ENCODE data around the gene TICRR. TPM values are rescaled to one million over a fixed set of nuclear protein-coding genes. Genes with fewer than 3 reads are reported as not detected.

The TICRR gene
- total and polyA plus RNA-seq, 2 of the 8 experiments (the other 6 are each of a cell fraction or from before 2014, with no cell fraction given), result 13.1 to 34.8 TPM

GRCh38 chr15:89656116-89656815 is 81.0 kb downstream of the TICRR start:
- H3K9ac ChIP-seq (replicated peaks in 1 of 4; ENCODE audit: extremely low read depth in 1 of 4, low read depth in 3 of 4, low read length in 3 of 4), result no peak overlapping the region
- H3K14ac ChIP-seq (ENCODE audit: insufficient read length), result no peak overlapping the region
- H4K5ac ChIP-seq (ENCODE audit: insufficient read length, low read depth, low read length), result no peak overlapping the region
- ChIA-PET POLR2A (ENCODE audit: partially characterized antibody) (interaction anchor here (1.3 kb wide), 1 partner anchor 9 kb away, joined by 4 read pairs; no protein-coding TSS in a partner anchor), CTCF (ENCODE audit: partially characterized antibody) (interaction anchor here (1.1 to 4.4 kb wide), 4 partner anchors 9 to 18 kb away, joined by 3 to 34 read pairs (median 12); no protein-coding TSS in a partner anchor)
- H2BK120ac ChIP-seq (replicated peaks; ENCODE audit: low read depth, low read length), result no peak overlapping the region
- peaks cover 5% of the 10 kb centered on the region; the same call in 1 of the 2 replicates for H3K23me2 ChIP-seq (ENCODE audit: low read depth, low read length)
- no peak overlapping the region for H3K27ac ChIP-seq (ENCODE audit: low read depth, low read length)
- H3K79me1 ChIP-seq (ENCODE audit: low read depth, low read length), result peaks cover 8% of the 10 kb centered on the region; the same call in 1 of the 2 replicates
- H3K18ac ChIP-seq (ENCODE audit: extremely low read depth, low read length), result no peak overlapping the region
- H3K4me3 ChIP-seq (ENCODE audit: extremely low read depth in 1 of 4, insufficient read depth in 2 of 4, low read depth in 3 of 4, low read length in 4 of 4), result peak overlapping the region in 1 of 4 experiments; percentile 92; a peak in 2 of 8 replicates
- no peak overlapping the region for H3K4ac ChIP-seq (replicated peaks; ENCODE audit: insufficient read length, low read depth, low read length)
- H3K36me3 ChIP-seq (ENCODE audit: control insufficient read depth in 2 of 4, insufficient read depth in 4 of 4, low read length in 3 of 4), result no peaks in the 10 kb centered on the region
- H4K91ac ChIP-seq (replicated peaks; ENCODE audit: insufficient read length, low read length), result no peak overlapping the region
- peaks cover 0 to 8% of the 10 kb centered on the region in 2 experiments; a peak in 2 of 4 replicates for H3K79me2 ChIP-seq (ENCODE audit: control insufficient read depth in 1 of 2, insufficient read depth in 2 of 2, low read length in 2 of 2)
- no peak overlapping the region for H4K8ac ChIP-seq (ENCODE audit: extremely low read depth, insufficient read depth, low read length)
- H3K56ac ChIP-seq (replicated peaks; ENCODE audit: insufficient read length, low read depth, low read length), result no peak overlapping the region
- H2BK15ac ChIP-seq (ENCODE audit: low read length), result no peak overlapping the region
- 0 out of 2 replicates have a peak overlapping the region, but pooled peaks have one; percentile 5 for H2AFZ ChIP-seq (ENCODE audit: low read length)
- H3K27me3 ChIP-seq (replicated peaks in 1 of 4; ENCODE audit: control insufficient read depth in 3 of 4, extremely low read depth in 1 of 4, insufficient read depth in 3 of 4, low read length in 3 of 4), result no peaks in the 10 kb centered on the region; a peak in 1 of 7 replicates
- peaks cover 3 to 5% of the 10 kb centered on the region in 2 experiments for H4K20me1 ChIP-seq (replicated peaks in 1 of 2; ENCODE audit: control insufficient read depth in 1 of 2, insufficient read depth in 2 of 2, low read length in 2 of 2)
- no peak overlapping the region for H2BK12ac ChIP-seq (ENCODE audit: low read depth, low read length)
- H3K4me2 ChIP-seq (ENCODE audit: insufficient read depth in 1 of 2, low read depth in 2 of 2, low read length in 2 of 2), result peak overlapping the region in 1 of 2 experiments; percentile 99; a peak in 1 of 4 replicates
- 81% methylated on average over 7 of the region's 7 CpGs; no CpG with 5 or more reads in 1 of the 2 experiments for WGBS, 2 experiments (ENCODE audit: extremely low coverage in 1 of 2, insufficient coverage in 1 of 2, insufficient read length in 1 of 2, insufficient replicate concordance in 2 of 2, low coverage in 1 of 2, low lambda C conversion rate in 2 of 2, missing lambda C conversion rate in 1 of 2)
- H3K9me3 ChIP-seq (ENCODE audit: insufficient read depth in 2 of 2, low read depth in 1 of 2, low read length in 1 of 2), result no peaks in the 10 kb centered on the region
- no peak overlapping the region for H2BK5ac ChIP-seq (ENCODE audit: low read depth, low read length)
- no peak overlapping the region for H2AK5ac ChIP-seq (ENCODE audit: low read depth, low read length)
- H2BK20ac ChIP-seq (ENCODE audit: low read length), result no peak overlapping the region
- DNase-seq (ENCODE audit: low read depth in 1 of 2, low spot score in 2 of 2) (no peak), FAIRE-seq (no peak)
- peaks cover 0 to 2% (median under 1%) of the 10 kb centered on the region in 4 experiments; a peak in 2 of 7 replicates for H3K4me1 ChIP-seq (replicated peaks in 1 of 4; ENCODE audit: control insufficient read depth in 3 of 4, insufficient read depth in 4 of 4, low read length in 3 of 4)
- H3K23ac ChIP-seq (ENCODE audit: insufficient read length), result no peak overlapping the region
- TF ChIP-seq TAF1 (IDR thresholded peaks at IDR 0.05; ENCODE audit: low read depth, low read length), result no peak
- TF ChIP-seq SAP30 (IDR thresholded peaks at IDR 0.05; ENCODE audit: insufficient read depth, insufficient replicate concordance, low read length), result no peak
- no peak for TF ChIP-seq CTBP2 (IDR thresholded peaks at IDR 0.05; ENCODE audit: borderline replicate concordance, insufficient read depth, insufficient read length, low read length)
- TF ChIP-seq KDM5A (IDR thresholded peaks at IDR 0.05; ENCODE audit: low read length), result no peak
- no peak for TF ChIP-seq RFX5 (IDR thresholded peaks at IDR 0.05; ENCODE audit: borderline replicate concordance, low read depth, low read length)
- TF ChIP-seq CTCF (IDR thresholded peaks at IDR 0.05; ENCODE audit: control extremely low read depth in 1 of 3, insufficient read depth in 1 of 3, low read depth in 1 of 3, low read length in 3 of 3), result no peak
- no peak for TF ChIP-seq SP2 (IDR thresholded peaks at IDR 0.05; ENCODE audit: low read length)
- TF ChIP-seq USF2 (IDR thresholded peaks at IDR 0.05; ENCODE audit: low read length), result no peak
